ENCODE results near the gene SASH1.
A peak's percentile ranks its signal among the peaks of the same experiment; 100 is the strongest.

Gene SASH1

DNA sequence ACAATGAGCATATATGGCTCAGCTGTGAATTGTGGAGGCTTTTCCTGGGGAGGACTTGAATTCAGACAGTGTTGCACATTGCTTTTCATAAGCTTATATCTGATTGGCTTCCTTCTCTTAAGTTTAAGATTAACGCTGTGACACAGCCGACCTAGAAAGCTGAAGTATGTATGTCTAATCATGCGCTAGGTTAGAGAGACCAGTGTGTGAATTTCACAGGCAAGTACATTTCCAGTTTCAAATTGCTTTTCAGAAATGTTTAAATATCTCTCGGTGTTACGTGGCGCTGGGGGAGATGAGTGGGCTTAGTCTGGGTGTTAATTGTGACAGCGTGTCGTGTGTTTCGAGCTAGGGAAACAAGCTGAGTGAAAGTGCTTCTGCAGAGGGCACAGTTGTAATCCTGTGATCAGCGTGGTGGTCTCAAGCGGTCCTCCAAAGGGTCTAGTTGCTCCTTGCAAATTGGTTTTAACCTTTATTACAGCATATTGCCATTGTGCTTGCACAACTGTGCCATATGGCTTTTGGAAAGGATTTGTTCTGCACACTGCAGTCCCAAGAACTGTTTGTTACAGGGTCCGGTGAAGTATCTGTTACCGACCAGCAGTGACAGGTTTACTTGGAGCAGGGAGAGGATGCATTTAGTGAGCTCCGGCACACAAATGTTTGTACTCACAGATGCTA is 166.6 kb downstream of the SASH1 start:
- Histone ChIP-seq H3K9ac (ENCODE audit: low read length in 5 of 5) (peak overlapping the region; percentile 71 to 96 (median 83)), H3K36me3 (ENCODE audit: control insufficient read depth in 5 of 5, insufficient read depth in 5 of 5, low read length in 5 of 5) (peaks cover 0 to 1% (median 0%) of the 10 kb centered on the region in 5 donors), H3K4me3 (ENCODE audit: low read depth in 1 of 5, low read length in 5 of 5) (peak overlapping the region; percentile 82 to 98 (median 86)), H3K27me3 (ENCODE audit: control insufficient read depth in 5 of 5, insufficient read depth in 4 of 5, low read length in 5 of 5) (no peaks in the 10 kb centered on the region), H3K27ac (ENCODE audit: low read depth, low read length) (peak overlapping the region; percentile 94), H3K9me3 (ENCODE audit: control insufficient read depth in 5 of 5, low read length in 5 of 5) (no peaks in the 10 kb centered on the region), H3K4me1 (ENCODE audit: control insufficient read depth in 5 of 5, insufficient read depth in 5 of 5, low read length in 5 of 5) (peaks cover 10 to 56% (median 54%) of the 10 kb centered on the region in 5 donors)

DNA sequence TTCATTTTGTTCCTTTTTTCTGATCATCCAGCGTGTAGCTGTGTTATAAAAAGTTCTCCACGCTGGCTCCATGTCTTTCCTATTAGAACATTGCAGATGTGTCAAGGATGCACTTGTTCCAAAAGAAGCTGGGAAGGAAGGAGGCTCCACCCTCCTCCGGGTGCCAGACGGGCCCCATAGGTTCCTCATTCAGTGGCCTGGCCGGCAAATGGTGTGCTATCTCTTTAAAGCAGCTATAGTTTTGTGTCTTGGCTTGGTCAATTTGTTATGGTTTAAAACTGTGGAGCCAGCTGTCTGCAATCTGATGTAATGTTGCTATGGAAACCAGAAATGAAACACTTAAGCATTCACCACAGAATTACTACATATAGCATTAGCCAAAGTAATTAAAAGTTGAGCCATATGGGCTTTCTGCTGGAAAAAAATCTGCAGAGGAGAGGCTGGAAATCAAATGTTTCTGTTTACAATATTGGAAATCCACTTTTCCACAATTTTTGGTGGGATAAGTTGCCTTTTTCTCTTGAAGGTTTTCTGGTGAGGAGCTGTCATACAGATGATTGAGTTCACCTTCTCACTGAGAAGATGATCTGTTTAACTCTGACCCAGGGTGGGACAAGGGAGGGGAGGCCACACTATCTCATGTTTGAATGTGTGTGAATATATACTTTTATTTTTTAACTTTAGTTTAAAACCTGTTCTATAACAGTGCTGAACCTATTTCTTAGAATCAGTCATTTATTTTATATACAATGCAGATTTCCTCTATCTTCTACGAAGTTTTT is 167.4 kb downstream of the SASH1 start:
- Histone ChIP-seq H3K4me3 (ENCODE audit: low read depth in 1 of 5, low read length in 5 of 5) (peak overlapping the region; percentile 82 to 98 (median 86)), H3K4me1 (ENCODE audit: control insufficient read depth in 5 of 5, insufficient read depth in 5 of 5, low read length in 5 of 5) (peaks cover 10 to 57% (median 55%) of the 10 kb centered on the region in 5 donors), H3K9ac (ENCODE audit: low read length in 5 of 5) (peak overlapping the region; percentile 71 to 96 (median 83)), H3K9me3 (ENCODE audit: control insufficient read depth in 5 of 5, low read length in 5 of 5) (no peaks in the 10 kb centered on the region), H3K36me3 (ENCODE audit: control insufficient read depth in 5 of 5, insufficient read depth in 5 of 5, low read length in 5 of 5) (peaks cover 0 to 4% (median 0%) of the 10 kb centered on the region in 5 donors), H3K27me3 (ENCODE audit: control insufficient read depth in 5 of 5, insufficient read depth in 4 of 5, low read length in 5 of 5) (no peaks in the 10 kb centered on the region), H3K27ac (ENCODE audit: low read depth, low read length) (peak overlapping the region; percentile 94)

DNA sequence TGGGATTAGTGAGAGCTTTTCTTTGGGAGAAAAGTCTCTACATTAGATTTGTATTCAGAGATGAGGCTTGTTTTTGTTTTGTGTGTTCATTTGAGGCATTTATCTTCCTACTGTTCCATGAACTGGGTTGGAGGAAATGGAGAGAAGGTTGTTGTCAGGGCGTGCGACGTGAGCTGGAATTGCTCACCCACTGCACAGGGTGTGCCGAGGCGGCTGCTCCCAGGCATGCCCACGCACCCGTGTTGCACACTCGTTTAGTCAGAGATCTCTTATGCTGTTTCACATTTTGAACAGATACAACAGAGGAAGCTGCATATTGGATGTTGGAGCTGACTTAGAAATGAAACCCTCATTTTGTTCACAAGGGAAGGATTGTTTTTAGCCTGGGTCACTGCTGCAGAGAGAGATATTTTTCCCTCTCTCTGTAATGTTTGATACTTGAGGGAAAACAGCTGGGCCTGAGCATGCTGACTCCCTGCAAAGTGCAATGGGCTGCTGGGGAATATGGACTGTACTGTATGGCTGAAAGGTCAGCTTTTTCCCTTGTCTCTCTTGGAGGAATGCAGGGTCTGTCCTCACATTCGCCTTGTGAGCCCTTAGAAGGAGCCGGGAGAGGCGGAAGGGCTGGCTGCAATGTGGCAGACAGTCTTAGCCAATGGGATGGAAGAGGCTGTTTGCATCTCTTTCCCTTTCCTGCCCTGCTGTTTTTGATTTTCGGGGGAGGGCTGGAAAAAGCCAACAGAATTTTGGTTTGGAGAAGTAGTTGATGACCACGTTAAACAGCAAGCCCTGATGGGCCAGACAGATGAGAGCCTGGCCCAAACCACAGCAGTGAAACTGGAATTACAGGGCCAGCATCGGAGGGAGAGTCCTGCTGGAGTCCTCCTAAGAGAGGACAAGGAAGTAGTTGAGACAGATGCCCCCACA is 170.8 kb downstream of the SASH1 start:
- Histone ChIP-seq H3K27ac (ENCODE audit: low read depth, low read length) (peak overlapping the region; percentile 35), H3K27me3 (ENCODE audit: control insufficient read depth in 5 of 5, insufficient read depth in 4 of 5, low read length in 5 of 5) (no peaks in the 10 kb centered on the region), H3K36me3 (ENCODE audit: control insufficient read depth in 5 of 5, insufficient read depth in 5 of 5, low read length in 5 of 5) (peaks cover 7 to 28% (median 25%) of the 10 kb centered on the region in 5 donors), H3K9me3 (ENCODE audit: control insufficient read depth in 5 of 5, low read length in 5 of 5) (no peaks in the 10 kb centered on the region), H3K4me3 (ENCODE audit: low read depth in 1 of 5, low read length in 5 of 5) (peak overlapping the region; percentile 1 to 58 (median 38)), H3K4me1 (ENCODE audit: control insufficient read depth in 5 of 5, insufficient read depth in 5 of 5, low read length in 5 of 5) (peaks cover 3 to 47% (median 45%) of the 10 kb centered on the region in 5 donors), H3K9ac (ENCODE audit: low read length in 5 of 5) (peak overlapping the region in 2 of 5 donors; percentile 13 to 31)

DNA sequence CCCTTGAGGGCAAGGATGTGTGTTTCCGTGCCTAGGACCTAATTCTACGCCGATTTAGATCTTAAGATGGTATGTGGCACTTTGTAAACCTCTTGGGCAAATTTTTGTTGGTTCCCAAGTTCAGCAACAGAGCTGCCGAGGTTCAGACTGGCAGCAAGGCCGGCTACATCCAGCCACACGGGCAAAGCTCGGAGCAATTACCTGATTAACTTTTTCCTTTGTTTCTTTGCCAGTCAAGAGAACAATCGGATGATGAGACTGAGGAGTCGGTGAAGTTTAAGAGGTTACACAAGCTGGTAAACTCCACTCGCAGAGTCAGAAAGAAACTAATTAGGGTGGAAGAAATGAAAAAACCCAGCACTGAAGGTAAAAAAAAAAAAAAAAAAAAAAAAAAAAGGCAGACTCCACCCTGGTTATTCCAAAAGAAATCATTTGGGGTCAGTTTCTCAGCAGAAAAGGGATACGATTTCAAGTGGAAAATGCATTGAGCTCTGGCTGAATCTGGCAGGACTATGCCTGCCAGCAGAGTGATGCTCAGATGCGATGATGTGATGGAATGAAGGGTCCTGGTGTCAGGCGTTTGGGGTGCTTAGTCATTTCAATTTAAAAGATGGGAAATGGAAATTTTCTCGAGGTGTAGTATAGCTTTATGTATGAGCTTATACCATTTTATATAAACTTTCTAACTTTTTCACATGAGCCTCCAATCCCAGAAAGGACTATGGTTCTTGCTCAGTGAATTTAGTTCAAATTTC is 171.6 kb downstream of the SASH1 start:
- Histone ChIP-seq H3K9ac (ENCODE audit: low read length in 5 of 5) (peak overlapping the region in 1 of 5 donors; percentile 31), H3K36me3 (ENCODE audit: control insufficient read depth in 5 of 5, insufficient read depth in 5 of 5, low read length in 5 of 5) (peaks cover 9 to 37% (median 27%) of the 10 kb centered on the region in 5 donors), H3K9me3 (ENCODE audit: control insufficient read depth in 5 of 5, low read length in 5 of 5) (no peaks in the 10 kb centered on the region), H3K27ac (ENCODE audit: low read depth, low read length) (peak overlapping the region; percentile 61), H3K4me1 (ENCODE audit: control insufficient read depth in 5 of 5, insufficient read depth in 5 of 5, low read length in 5 of 5) (peaks cover 7 to 54% (median 45%) of the 10 kb centered on the region in 5 donors), H3K27me3 (ENCODE audit: control insufficient read depth in 5 of 5, insufficient read depth in 4 of 5, low read length in 5 of 5) (no peaks in the 10 kb centered on the region), H3K4me3 (ENCODE audit: low read depth in 1 of 5, low read length in 5 of 5) (peak overlapping the region in 4 of 5 donors; percentile 1 to 58 (median 42))

DNA sequence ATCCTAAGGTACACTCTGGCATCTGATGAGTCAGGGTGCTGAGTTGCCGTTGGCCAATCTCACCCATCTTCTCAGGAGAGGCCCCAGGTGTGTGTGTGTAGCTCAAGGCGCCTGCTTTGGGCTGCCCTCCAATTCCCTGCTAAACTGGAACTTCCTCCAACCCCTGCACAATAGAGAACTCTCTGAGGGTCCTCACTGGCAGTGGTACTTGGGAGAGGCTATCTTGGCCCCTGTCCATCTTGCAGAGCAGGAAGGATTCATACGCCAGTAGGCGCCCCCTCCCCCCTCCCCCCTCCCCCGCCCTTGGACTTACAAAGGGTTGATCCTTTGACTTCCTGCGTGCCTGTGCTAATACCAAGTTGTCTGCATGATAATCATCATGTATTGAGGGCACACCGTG is 173.6 kb downstream of the SASH1 start:
- H3K4me3 ChIP-seq (ENCODE audit: low read depth in 1 of 5, low read length in 5 of 5) = no peak overlapping the region
- peaks cover 7 to 53% (median 48%) of the 10 kb centered on the region in 5 donors for H3K4me1 ChIP-seq (ENCODE audit: control insufficient read depth in 5 of 5, insufficient read depth in 5 of 5, low read length in 5 of 5)
- no peak overlapping the region for H3K27ac ChIP-seq (ENCODE audit: low read depth, low read length)
- H3K36me3 ChIP-seq (ENCODE audit: control insufficient read depth in 5 of 5, insufficient read depth in 5 of 5, low read length in 5 of 5) = peaks cover 9 to 55% (median 45%) of the 10 kb centered on the region in 5 donors
- no peaks in the 10 kb centered on the region for H3K9me3 ChIP-seq (ENCODE audit: control insufficient read depth in 5 of 5, low read length in 5 of 5)
- H3K9ac ChIP-seq (ENCODE audit: low read length in 5 of 5) = no peak overlapping the region
- H3K27me3 ChIP-seq (ENCODE audit: control insufficient read depth in 5 of 5, insufficient read depth in 4 of 5, low read length in 5 of 5) = no peaks in the 10 kb centered on the region

DNA sequence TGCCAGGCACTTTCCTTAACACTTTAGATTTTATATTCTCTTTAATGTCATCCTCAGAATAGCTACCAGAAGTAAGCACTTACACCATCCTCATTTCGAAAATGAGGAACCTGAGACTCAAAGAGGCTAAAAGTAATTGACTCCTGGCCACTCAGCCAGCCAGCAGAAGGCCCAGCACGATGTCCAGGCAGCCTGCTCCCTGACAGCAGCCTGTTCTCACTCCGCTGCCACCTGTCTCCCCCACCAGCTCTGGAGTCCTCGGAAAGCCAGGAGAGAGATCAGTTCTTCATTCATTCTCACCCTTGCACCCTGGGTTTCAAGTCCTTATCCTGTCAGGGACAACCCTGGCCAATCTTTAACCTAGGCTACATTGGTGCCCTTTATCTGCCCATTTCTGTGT is 174.0 kb downstream of the SASH1 start:
- H3K9me3 ChIP-seq (ENCODE audit: control insufficient read depth in 5 of 5, low read length in 5 of 5) = no peaks in the 10 kb centered on the region
- H3K9ac ChIP-seq (ENCODE audit: low read length in 5 of 5) = no peak overlapping the region
- H3K4me1 ChIP-seq (ENCODE audit: control insufficient read depth in 5 of 5, insufficient read depth in 5 of 5, low read length in 5 of 5) = peaks cover 7 to 57% (median 46%) of the 10 kb centered on the region in 5 donors
- H3K27me3 ChIP-seq (ENCODE audit: control insufficient read depth in 5 of 5, insufficient read depth in 4 of 5, low read length in 5 of 5) = no peaks in the 10 kb centered on the region
- H3K27ac ChIP-seq (ENCODE audit: low read depth, low read length) = no peak overlapping the region
- H3K36me3 ChIP-seq (ENCODE audit: control insufficient read depth in 5 of 5, insufficient read depth in 5 of 5, low read length in 5 of 5) = peaks cover 13 to 58% (median 45%) of the 10 kb centered on the region in 5 donors
- H3K4me3 ChIP-seq (ENCODE audit: low read depth in 1 of 5, low read length in 5 of 5) = no peak overlapping the region

DNA sequence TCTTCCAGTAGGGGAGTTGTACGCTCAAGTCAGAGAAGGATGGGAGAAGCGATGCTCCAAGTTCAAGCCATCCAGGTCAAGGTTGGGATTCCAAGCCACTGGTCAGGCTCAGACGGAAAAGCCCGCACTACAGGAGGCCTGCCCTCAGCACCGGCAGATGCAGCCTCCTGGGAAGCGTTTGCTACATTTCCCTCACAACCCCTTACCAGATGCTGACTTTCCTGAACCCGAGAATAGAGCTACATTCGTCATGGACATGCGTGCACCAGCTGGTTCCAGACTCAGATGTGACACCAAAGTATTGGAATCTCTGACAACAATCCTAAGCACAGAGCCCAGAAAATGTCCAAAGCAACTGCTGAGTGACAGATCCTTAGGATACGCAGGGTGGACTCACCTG is 174.8 kb downstream of the SASH1 start:
- Histone ChIP-seq H3K27ac (ENCODE audit: low read depth, low read length) (peak overlapping the region; percentile 69), H3K4me3 (ENCODE audit: low read depth in 1 of 5, low read length in 5 of 5) (no peak overlapping the region), H3K4me1 (ENCODE audit: control insufficient read depth in 5 of 5, insufficient read depth in 5 of 5, low read length in 5 of 5) (peaks cover 7 to 61% (median 41%) of the 10 kb centered on the region in 5 donors), H3K9me3 (ENCODE audit: control insufficient read depth in 5 of 5, low read length in 5 of 5) (no peaks in the 10 kb centered on the region), H3K9ac (ENCODE audit: low read length in 5 of 5) (no peak overlapping the region), H3K27me3 (ENCODE audit: control insufficient read depth in 5 of 5, insufficient read depth in 4 of 5, low read length in 5 of 5) (no peaks in the 10 kb centered on the region), H3K36me3 (ENCODE audit: control insufficient read depth in 5 of 5, insufficient read depth in 5 of 5, low read length in 5 of 5) (peaks cover 17 to 61% (median 45%) of the 10 kb centered on the region in 5 donors)

DNA sequence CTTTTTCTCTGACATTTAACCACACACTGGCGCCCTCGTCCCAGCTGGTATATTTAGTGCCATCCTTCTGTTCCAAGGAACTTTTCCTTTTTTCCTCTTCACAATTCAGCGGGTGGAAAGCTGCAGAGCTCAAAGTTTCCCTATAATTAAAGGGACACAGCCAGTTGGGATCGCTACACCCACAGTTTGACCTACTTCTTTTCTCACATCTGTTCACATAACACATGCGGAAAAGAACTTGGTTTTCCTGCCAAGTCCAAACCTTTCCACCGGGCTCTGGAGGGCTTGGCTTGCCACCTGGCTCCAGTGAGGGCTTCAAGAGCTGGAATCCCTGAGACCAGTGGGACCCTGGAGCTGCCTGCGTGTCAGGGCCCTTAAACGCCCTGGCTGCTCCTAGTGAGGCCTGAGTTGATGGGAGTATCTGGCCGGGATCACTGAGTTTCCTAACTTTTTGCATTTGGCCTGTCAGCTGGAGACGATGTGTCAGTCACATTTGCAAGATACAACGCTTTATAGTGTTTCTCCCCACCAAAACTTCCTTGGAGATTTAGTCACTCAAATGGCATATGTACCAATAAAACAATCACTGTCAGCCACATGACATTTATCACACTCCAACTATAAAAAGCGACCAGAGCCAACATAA is 176.0 kb downstream of the SASH1 start:
- H3K27ac ChIP-seq (ENCODE audit: low read depth, low read length) = peak overlapping the region; percentile 69
- peaks cover 4 to 50% (median 30%) of the 10 kb centered on the region in 5 donors for H3K4me1 ChIP-seq (ENCODE audit: control insufficient read depth in 5 of 5, insufficient read depth in 5 of 5, low read length in 5 of 5)
- peaks cover 21 to 69% (median 48%) of the 10 kb centered on the region in 5 donors for H3K36me3 ChIP-seq (ENCODE audit: control insufficient read depth in 5 of 5, insufficient read depth in 5 of 5, low read length in 5 of 5)
- H3K9me3 ChIP-seq (ENCODE audit: control insufficient read depth in 5 of 5, low read length in 5 of 5) = no peaks in the 10 kb centered on the region
- H3K27me3 ChIP-seq (ENCODE audit: control insufficient read depth in 5 of 5, insufficient read depth in 4 of 5, low read length in 5 of 5) = no peaks in the 10 kb centered on the region
- H3K9ac ChIP-seq (ENCODE audit: low read length in 5 of 5) = peak overlapping the region in 2 of 5 donors; percentile 45 to 70
- H3K4me3 ChIP-seq (ENCODE audit: low read depth in 1 of 5, low read length in 5 of 5) = no peak overlapping the region
